Activated T-cell treated with anti-CD3 and anti-CD28 coated beads, Interleukin-2, amount 50 U/mL, for 24 hours (primary cell): ENCODE results near the gene UROD.

Experiments used
- DNase-seq: peaks from one replicate; pipeline ENCODE4 v3.0.0-alpha.2; 2020
- H3K27ac Mint-ChIP-seq: 2 replicates; pipeline ENCODE4 v1.8.0; 2020; ENCODE audit warnings: mild to moderate bottlenecking, mixed read lengths
- H3K27me3 Mint-ChIP-seq: 2 replicates; pipeline ENCODE4 v1.8.0; 2020; ENCODE audit warnings: mixed read lengths
- H3K36me3 Mint-ChIP-seq: 2 replicates; pipeline ENCODE4 v1.8.0; 2020; ENCODE audit warnings: low read depth, mixed read lengths
- H3K4me1 Mint-ChIP-seq: 2 replicates; pipeline ENCODE4 v1.8.0; 2020; ENCODE audit warnings: low read depth, mixed read lengths
- H3K4me3 Mint-ChIP-seq: 2 replicates; pipeline ENCODE4 v1.8.0; 2020; ENCODE audit warnings: mild to moderate bottlenecking, moderate library complexity, mixed read lengths
- H3K9me3 Mint-ChIP-seq: 2 replicates; pipeline ENCODE4 v1.8.0; 2020; ENCODE audit warnings: mixed read lengths

UROD gene

GRCh38 chr1:45002650-45003645, 9.1 kb upstream of the UROD start:
- Mint-ChIP-seq H3K4me3 (no peak overlapping the region), H3K27me3 (no peaks in the 10 kb centered on the region), H3K9me3 (no peaks in the 10 kb centered on the region), H3K4me1 (peaks cover 6% of the 10 kb centered on the region), H3K27ac (peak overlapping the region; percentile 22), H3K36me3 (peaks cover 60% of the 10 kb centered on the region)
- DNase-seq = no peak

- H3K4me1 Mint-ChIP-seq = peaks cover 6% of the 10 kb centered on the region
- H3K27me3 Mint-ChIP-seq = no peaks in the 10 kb centered on the region
- no peak for DNase-seq
- no peaks in the 10 kb centered on the region for H3K9me3 Mint-ChIP-seq
- no peak overlapping the region for H3K27ac Mint-ChIP-seq
- no peak overlapping the region for H3K4me3 Mint-ChIP-seq
- peaks cover 68% of the 10 kb centered on the region for H3K36me3 Mint-ChIP-seq
These were observed 8.3 kb upstream of the UROD start for GRCh38 chr1:45003741-45004140.

GRCh38 chr1:45004281-45004920, 7.7 kb upstream of the UROD start:
- Mint-ChIP-seq H3K27me3 (no peaks in the 10 kb centered on the region), H3K4me3 (no peak overlapping the region), H3K36me3 (peaks cover 73% of the 10 kb centered on the region), H3K27ac (no peak overlapping the region), H3K4me1 (peaks cover 13% of the 10 kb centered on the region), H3K9me3 (no peaks in the 10 kb centered on the region)
- DNase-seq = no peak

GRCh38 chr1:45005761-45006160, 6.3 kb upstream of the UROD start:
- peak overlapping the region; percentile 4 for H3K27ac Mint-ChIP-seq
- H3K9me3 Mint-ChIP-seq = no peaks in the 10 kb centered on the region
- peaks cover 21% of the 10 kb centered on the region for H3K4me1 Mint-ChIP-seq
- peaks cover 80% of the 10 kb centered on the region for H3K36me3 Mint-ChIP-seq
- H3K4me3 Mint-ChIP-seq = no peak overlapping the region
- no peaks in the 10 kb centered on the region for H3K27me3 Mint-ChIP-seq
- no peak for DNase-seq

- Mint-ChIP-seq H3K9me3 (no peaks in the 10 kb centered on the region), H3K4me3 (no peak overlapping the region), H3K27me3 (no peaks in the 10 kb centered on the region), H3K36me3 (peaks cover 80% of the 10 kb centered on the region), H3K4me1 (peaks cover 28% of the 10 kb centered on the region), H3K27ac (no peak overlapping the region)
- peak; percentile 18 for DNase-seq
These were observed 4.7 kb upstream of the UROD start for GRCh38 chr1:45007311-45007710.

GRCh38 chr1:45008076-45008475, 4.0 kb upstream of the UROD start:
- no peak overlapping the region for H3K27ac Mint-ChIP-seq
- H3K4me3 Mint-ChIP-seq = no peak overlapping the region
- H3K4me1 Mint-ChIP-seq = peaks cover 31% of the 10 kb centered on the region
- DNase-seq = peak; percentile 9
- H3K27me3 Mint-ChIP-seq = no peaks in the 10 kb centered on the region
- peaks cover 80% of the 10 kb centered on the region for H3K36me3 Mint-ChIP-seq
- H3K9me3 Mint-ChIP-seq = no peaks in the 10 kb centered on the region

- no peaks in the 10 kb centered on the region for H3K9me3 Mint-ChIP-seq
- H3K36me3 Mint-ChIP-seq = peaks cover 79% of the 10 kb centered on the region
- peaks cover 35% of the 10 kb centered on the region for H3K4me1 Mint-ChIP-seq
- no peak for DNase-seq
- no peaks in the 10 kb centered on the region for H3K27me3 Mint-ChIP-seq
- peak overlapping the region; percentile 66 for H3K27ac Mint-ChIP-seq
- no peak overlapping the region for H3K4me3 Mint-ChIP-seq
These were observed 3.5 kb upstream of the UROD start for GRCh38 chr1:45008516-45008915.

- peak overlapping the region; percentile 91 for H3K4me3 Mint-ChIP-seq
- peaks cover 44% of the 10 kb centered on the region for H3K4me1 Mint-ChIP-seq
- peak overlapping the region; percentile 66 for H3K27ac Mint-ChIP-seq
- peaks cover 80% of the 10 kb centered on the region for H3K36me3 Mint-ChIP-seq
- no peaks in the 10 kb centered on the region for H3K27me3 Mint-ChIP-seq
- no peaks in the 10 kb centered on the region for H3K9me3 Mint-ChIP-seq
- no peak for DNase-seq
These were observed 2.7 kb upstream of the UROD start for GRCh38 chr1:45009296-45009865.

GRCh38 chr1:45009956-45010854, 1.8 kb upstream of the UROD start:
- Mint-ChIP-seq H3K4me1 (peaks cover 51% of the 10 kb centered on the region), H3K27ac (peak overlapping the region; percentile 63), H3K4me3 (peak overlapping the region; percentile 91), H3K36me3 (peaks cover 80% of the 10 kb centered on the region), H3K27me3 (no peaks in the 10 kb centered on the region), H3K9me3 (no peaks in the 10 kb centered on the region)
- DNase-seq = peak; percentile 59

GRCh38 chr1:45010855-45011811, 921 bp upstream of the UROD start, which contains the start of gene HECTD3:
Gene HECTD3, minus strand, starts transcription at chr1:45011324. Its CDS starts 67 bp downstream, at chr1:45011257.
- Mint-ChIP-seq H3K4me3 (peak within 1 kb of the TSS; percentile 91), H3K36me3 (peaks cover 76% of the 10 kb centered on the region), H3K27me3 (no peaks in the 10 kb centered on the region), H3K4me1 (peaks cover 51% of the 10 kb centered on the region), H3K27ac (peak within 1 kb of the TSS; percentile 93), H3K9me3 (no peaks in the 10 kb centered on the region)
- DNase-seq = peak; percentile 83

- no peaks in the 10 kb centered on the region for H3K9me3 Mint-ChIP-seq
- H3K27ac Mint-ChIP-seq = peak overlapping the region; percentile 93
- peak overlapping the region; percentile 91 for H3K4me3 Mint-ChIP-seq
- peaks cover 51% of the 10 kb centered on the region for H3K4me1 Mint-ChIP-seq
- DNase-seq = peak; percentile 66
- H3K27me3 Mint-ChIP-seq = no peaks in the 10 kb centered on the region
- H3K36me3 Mint-ChIP-seq = peaks cover 61% of the 10 kb centered on the region
These were observed 705 bp downstream of the UROD start for GRCh38 chr1:45012639-45013278.

- Mint-ChIP-seq H3K27ac (peak overlapping the region; percentile 93), H3K27me3 (no peaks in the 10 kb centered on the region), H3K4me3 (peak overlapping the region; percentile 91), H3K9me3 (no peaks in the 10 kb centered on the region), H3K4me1 (peaks cover 53% of the 10 kb centered on the region), H3K36me3 (peaks cover 52% of the 10 kb centered on the region)
- no peak for DNase-seq
These were observed 1.6 kb downstream of the UROD start for GRCh38 chr1:45013551-45014209.
